Fibroblast of lung (primary cell): ENCODE data around the gene KLHDC7B. TPM values are rescaled to one million over a fixed set of nuclear protein-coding genes. Genes with fewer than 3 reads are reported as not detected.

Experiments used
- DNase-seq, 2 donors: peaks; one replicate each; pipeline versions ENCODE4 v3.0.0 to v3.0.0-alpha.2; 2010; ENCODE audit warnings: low read depth in 2 of 2
- H2AFZ ChIP-seq: 2 replicates; pipeline ENCODE4 v1.5.1; 2012; ENCODE audit warnings: low read length, control low read depth, inconsistent platforms
- H3K27ac ChIP-seq: 2 replicates; pipeline ENCODE4 v1.5.1; 2011; ENCODE audit warnings: low read length, control low read depth; ENCODE audit not compliant: insufficient read depth
- H3K27me3 ChIP-seq: 2 replicates; pipeline ENCODE4 v1.5.1; 2011; ENCODE audit warnings: mild to moderate bottlenecking, low read length; ENCODE audit not compliant: control insufficient read depth, insufficient read depth
- H3K36me3 ChIP-seq: 2 replicates; pipeline ENCODE4 v1.5.1; 2011; ENCODE audit warnings: low read length; ENCODE audit not compliant: control insufficient read depth, insufficient read depth
- H3K4me1 ChIP-seq: 2 replicates; pipeline ENCODE4 v1.5.1; 2011; ENCODE audit warnings: low read length; ENCODE audit not compliant: control insufficient read depth, insufficient read depth; ENCODE audit errors: extremely low read depth
- H3K4me2 ChIP-seq: 2 replicates; pipeline ENCODE4 v1.5.1; 2011; ENCODE audit warnings: low read length, control low read depth; ENCODE audit not compliant: insufficient read depth; ENCODE audit errors: extremely low read depth
- H3K4me3 ChIP-seq, 4 experiments: fragments of 200-600 bp in 1 of 4; sonication (generic) in 1 of 4; replicated peaks in 1 of 4; 2 replicates each; pipeline ENCODE4 v1.5.1; 2011 to 2016; ENCODE audit warnings: low read length in 4 of 4, low read depth in 3 of 4, mild to moderate bottlenecking in 3 of 4, control low read depth in 2 of 4, inconsistent platforms in 1 of 4, mixed read lengths in 1 of 4; ENCODE audit not compliant: insufficient read depth in 1 of 4; ENCODE audit errors: control extremely low read depth in 1 of 4
- H3K79me2 ChIP-seq: 2 replicates; pipeline ENCODE4 v1.5.1; 2012; ENCODE audit warnings: mild to moderate bottlenecking, low read length, inconsistent platforms; ENCODE audit not compliant: control insufficient read depth, insufficient read depth
- H3K9ac ChIP-seq: 2 replicates; pipeline ENCODE4 v1.5.1; 2011; ENCODE audit warnings: mild to moderate bottlenecking, low read length, control low read depth; ENCODE audit not compliant: insufficient read depth
- H3K9me3 ChIP-seq: 2 replicates; pipeline ENCODE4 v1.5.1; 2012; ENCODE audit warnings: low read depth, low read length; ENCODE audit not compliant: control insufficient read depth, insufficient read depth
- H4K20me1 ChIP-seq: 2 replicates; pipeline ENCODE4 v1.5.1; 2011; ENCODE audit warnings: low read length; ENCODE audit not compliant: control insufficient read depth, insufficient read depth; ENCODE audit errors: extremely low read depth
- EZH2 ChIP-seq: IDR thresholded peaks from 2 replicates; pipeline ENCODE4 v1.5.1; 2012; ENCODE audit warnings: low read length, control low read depth, mild to moderate bottlenecking; ENCODE audit errors: missing control alignments
- polyA plus RNA-seq, 2 donors: library from polyadenylated mRNA; depleted of rRNA in 1 of 2; stranded (reverse) in 1 of 2; unstranded in 1 of 2; fragments of >200 nt; gene quantifications; 2 replicates each; pipeline ENCODE4 v1.2.1, GENCODE V29; 2011 to 2012; ENCODE audit warnings: missing spikeins in 1 of 2
- total RNA-seq: library from RNA; depleted of rRNA; stranded (reverse); fragments of >200 nt; gene quantifications from 2 replicates; pipeline ENCODE4 v1.2.1, GENCODE V29; 2014
- TF ChIP-seq, protein P1 (sequence below), 2 donors: IDR thresholded peaks in 1 of 2; conservative IDR thresholded peaks in 1 of 2; 1 replicate in 1 of 2; 2 replicates in 1 of 2; pipeline ENCODE4 v1.5.1; 2011 to 2012; ENCODE audit warnings: low read length in 2 of 2, control low read depth in 1 of 2, inconsistent platforms in 1 of 2, low read depth in 1 of 2, mild to moderate bottlenecking in 1 of 2

KLHDC7B gene
- total and polyA plus RNA-seq, 2 donors (not counting 1 experiment from before 2014, with no cell fraction given), result 0.17 TPM; not detected in 1

GRCh38 chr22:50568626-50569025 is 22.9 kb downstream of the KLHDC7B start:
- Histone ChIP-seq H3K9ac (no peak overlapping the region), H4K20me1 (no peaks in the 10 kb centered on the region), H2AFZ (no peak overlapping the region), H3K9me3 (no peaks in the 10 kb centered on the region), H3K36me3 (no peaks in the 10 kb centered on the region), H3K4me2 (no peak overlapping the region), H3K79me2 (no peaks in the 10 kb centered on the region), H3K27ac (no peak overlapping the region), H3K4me3 (no peak overlapping the region), H3K27me3 (no peaks in the 10 kb centered on the region), H3K4me1 (no peaks in the 10 kb centered on the region)
- DNase-seq, result no peak
- TF ChIP-seq, protein P1, sequence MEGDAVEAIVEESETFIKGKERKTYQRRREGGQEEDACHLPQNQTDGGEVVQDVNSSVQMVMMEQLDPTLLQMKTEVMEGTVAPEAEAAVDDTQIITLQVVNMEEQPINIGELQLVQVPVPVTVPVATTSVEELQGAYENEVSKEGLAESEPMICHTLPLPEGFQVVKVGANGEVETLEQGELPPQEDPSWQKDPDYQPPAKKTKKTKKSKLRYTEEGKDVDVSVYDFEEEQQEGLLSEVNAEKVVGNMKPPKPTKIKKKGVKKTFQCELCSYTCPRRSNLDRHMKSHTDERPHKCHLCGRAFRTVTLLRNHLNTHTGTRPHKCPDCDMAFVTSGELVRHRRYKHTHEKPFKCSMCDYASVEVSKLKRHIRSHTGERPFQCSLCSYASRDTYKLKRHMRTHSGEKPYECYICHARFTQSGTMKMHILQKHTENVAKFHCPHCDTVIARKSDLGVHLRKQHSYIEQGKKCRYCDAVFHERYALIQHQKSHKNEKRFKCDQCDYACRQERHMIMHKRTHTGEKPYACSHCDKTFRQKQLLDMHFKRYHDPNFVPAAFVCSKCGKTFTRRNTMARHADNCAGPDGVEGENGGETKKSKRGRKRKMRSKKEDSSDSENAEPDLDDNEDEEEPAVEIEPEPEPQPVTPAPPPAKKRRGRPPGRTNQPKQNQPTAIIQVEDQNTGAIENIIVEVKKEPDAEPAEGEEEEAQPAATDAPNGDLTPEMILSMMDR (conservative IDR thresholded peaks at IDR 0.05 in 1 of 2, IDR thresholded peaks at IDR 0.05 in 1 of 2; ENCODE audit: low read depth in 1 of 2, low read length in 2 of 2), result no peak
- TF ChIP-seq EZH2, result no peak

GRCh38 chr22:50569041-50569459 is 23.4 kb downstream of the KLHDC7B start:
- Histone ChIP-seq H3K9me3 (no peaks in the 10 kb centered on the region), H3K4me2 (no peak overlapping the region), H3K9ac (no peak overlapping the region), H3K27me3 (no peaks in the 10 kb centered on the region), H3K79me2 (no peaks in the 10 kb centered on the region), H2AFZ (no peak overlapping the region), H3K4me3 (no peak overlapping the region), H4K20me1 (no peaks in the 10 kb centered on the region), H3K27ac (no peak overlapping the region), H3K36me3 (no peaks in the 10 kb centered on the region), H3K4me1 (no peaks in the 10 kb centered on the region)
- TF ChIP-seq, protein P1 (conservative IDR thresholded peaks at IDR 0.05 in 1 of 2, IDR thresholded peaks at IDR 0.05 in 1 of 2; ENCODE audit: low read depth in 1 of 2, low read length in 2 of 2), result no peak
- TF ChIP-seq EZH2, result no peak
- no peak for DNase-seq

- H2AFZ ChIP-seq, result no peak overlapping the region
- H4K20me1 ChIP-seq, result no peaks in the 10 kb centered on the region
- H3K4me1 ChIP-seq, result no peaks in the 10 kb centered on the region
- H3K27me3 ChIP-seq, result no peaks in the 10 kb centered on the region
- no peaks in the 10 kb centered on the region for H3K36me3 ChIP-seq
- TF ChIP-seq, protein P1 (conservative IDR thresholded peaks at IDR 0.05 in 1 of 2, IDR thresholded peaks at IDR 0.05 in 1 of 2; ENCODE audit: low read depth in 1 of 2, low read length in 2 of 2), result no peak
- no peak for TF ChIP-seq EZH2
- no peak overlapping the region for H3K27ac ChIP-seq
- no peak overlapping the region for H3K4me2 ChIP-seq
- H3K4me3 ChIP-seq, result no peak overlapping the region
- H3K79me2 ChIP-seq, result no peaks in the 10 kb centered on the region
- no peak overlapping the region for H3K9ac ChIP-seq
- no peak for DNase-seq
- no peaks in the 10 kb centered on the region for H3K9me3 ChIP-seq
Measured at GRCh38 chr22:50569896-50570535, 24.3 kb downstream of the KLHDC7B start.
